Osteoblast (primary cell): ENCODE measurements around the gene FLACC1. TPM values are rescaled to one million over a fixed set of nuclear protein-coding genes. Genes with fewer than 3 reads are reported as not detected.

Experiments used
- DNase-seq: peaks from one replicate; pipeline ENCODE4 v3.0.0; 2011; ENCODE audit warnings: low spot score, mixed read lengths; ENCODE audit not compliant: insufficient read length; ENCODE audit errors: missing footprints
- H2AFZ ChIP-seq: 2 replicates; pipeline ENCODE4 v1.6.0; 2011; ENCODE audit warnings: mild to moderate bottlenecking, low read length
- H3K27ac ChIP-seq: 2 replicates; pipeline ENCODE4 v1.5.1; 2011; ENCODE audit warnings: mild to moderate bottlenecking, low read depth, low read length, moderate library complexity
- H3K27me3 ChIP-seq: 2 replicates; pipeline ENCODE4 v1.6.0; 2012; ENCODE audit warnings: mild to moderate bottlenecking, control low read depth, inconsistent platforms, low read length, moderate library complexity; ENCODE audit not compliant: insufficient read depth
- H3K36me3 ChIP-seq: 2 replicates; pipeline ENCODE4 v1.5.1; 2011; ENCODE audit warnings: mild to moderate bottlenecking, low read length, control low read depth, moderate library complexity; ENCODE audit not compliant: insufficient read depth
- H3K4me1 ChIP-seq: 2 replicates; pipeline ENCODE4 v1.5.1; 2011; ENCODE audit warnings: mild to moderate bottlenecking, low read length, control low read depth, moderate library complexity; ENCODE audit not compliant: insufficient read depth
- H3K4me2 ChIP-seq: 2 replicates; pipeline ENCODE4 v1.6.0; 2011; ENCODE audit warnings: mild to moderate bottlenecking, low read length; ENCODE audit not compliant: insufficient read depth
- H3K4me3 ChIP-seq: fragments of 200-600 bp; sonication (generic); 3 replicates; pipeline ENCODE4 v1.5.1; 2012; ENCODE audit warnings: mild to moderate bottlenecking, low read length, inconsistent platforms; ENCODE audit not compliant: insufficient read depth
- H3K79me2 ChIP-seq: 2 replicates; pipeline ENCODE4 v1.6.0; 2012; ENCODE audit warnings: mild to moderate bottlenecking, low read length, control low read depth, inconsistent platforms; ENCODE audit not compliant: insufficient read depth
- H3K9me3 ChIP-seq: 2 replicates; pipeline ENCODE4 v1.5.1; 2011; ENCODE audit warnings: low read depth, low read length, control low read depth
- H4K20me1 ChIP-seq: 2 replicates; pipeline ENCODE4 v1.6.0; 2012; ENCODE audit warnings: mild to moderate bottlenecking, low read length, control low read depth; ENCODE audit not compliant: insufficient read depth
- CTCF ChIP-seq: IDR thresholded peaks from 2 replicates; pipeline ENCODE4 v1.5.1; 2011; ENCODE audit warnings: mild to moderate bottlenecking, low read depth, low read length, moderate library complexity; ENCODE audit errors: extremely low read depth
- total RNA-seq: library from RNA; depleted of rRNA; stranded (reverse); fragments of >200 nt; gene quantifications from 2 replicates; pipeline ENCODE4 v1.2.3, GENCODE V29; 2012

FLACC1 gene
- total RNA-seq, 1 donor, result 0.72 TPM

DNA sequence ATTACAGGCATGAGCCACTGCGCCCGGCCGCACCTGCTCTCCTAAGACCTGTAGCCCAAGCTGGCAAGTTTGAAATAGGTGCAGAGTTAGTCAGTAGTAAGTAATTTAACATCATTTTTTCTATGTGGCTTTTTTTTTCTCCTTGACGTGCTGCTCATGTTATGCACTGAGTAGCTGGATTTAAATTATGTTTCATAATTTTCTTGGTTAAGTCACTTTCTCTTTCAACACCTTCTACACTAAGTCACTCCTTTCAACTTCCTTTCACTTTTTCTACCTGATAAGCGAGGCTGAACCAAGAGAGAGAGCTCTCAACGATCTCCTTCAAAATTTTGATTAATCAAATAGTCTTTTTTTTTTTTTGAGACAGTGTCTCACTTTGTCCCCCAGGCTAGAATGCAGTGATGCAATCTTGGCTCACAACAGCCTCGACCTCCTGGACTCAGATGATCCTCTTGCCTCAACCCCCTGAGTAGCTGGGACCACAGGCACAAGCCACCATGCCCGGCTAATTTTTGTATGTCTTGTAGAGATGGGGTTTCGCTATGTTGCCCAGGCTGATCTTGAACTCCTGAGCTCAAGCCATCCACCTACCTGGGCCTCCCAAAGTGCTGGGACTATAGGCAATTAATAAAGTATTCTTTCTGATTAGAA is 83.7 kb downstream of the FLACC1 start:
- no peak overlapping the region for H3K4me2 ChIP-seq
- H2AFZ ChIP-seq, result no peak overlapping the region
- no peaks in the 10 kb centered on the region for H4K20me1 ChIP-seq
- no peaks in the 10 kb centered on the region for H3K27me3 ChIP-seq
- no peaks in the 10 kb centered on the region for H3K9me3 ChIP-seq
- no peaks in the 10 kb centered on the region for H3K79me2 ChIP-seq
- H3K4me3 ChIP-seq, result no peak overlapping the region
- peaks cover 42% of the 10 kb centered on the region for H3K36me3 ChIP-seq
- no peak for TF ChIP-seq CTCF
- no peak for DNase-seq
- no peak overlapping the region for H3K27ac ChIP-seq
- no peaks in the 10 kb centered on the region for H3K4me1 ChIP-seq

DNA sequence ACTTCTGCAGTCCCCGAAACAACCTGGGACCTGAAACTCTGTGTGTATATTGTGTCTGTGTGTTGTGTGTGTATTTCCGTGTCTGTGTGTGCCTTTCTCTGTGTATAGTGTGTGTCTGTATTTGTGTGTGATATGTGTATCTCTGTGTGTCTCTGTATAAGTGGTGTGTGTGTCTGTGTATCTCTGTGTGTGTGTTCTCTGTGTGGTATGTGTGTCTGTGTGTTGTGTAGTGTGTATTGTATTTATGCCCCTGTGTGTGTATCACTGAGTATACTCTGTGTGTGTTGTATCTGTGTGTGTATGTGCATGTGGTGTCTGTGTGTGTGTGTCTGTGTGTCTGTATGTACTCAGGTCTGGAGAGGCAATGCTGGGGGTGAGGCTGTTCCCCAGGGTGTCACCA is 85.2 kb downstream of the FLACC1 start:
- H3K4me1 ChIP-seq, result no peaks in the 10 kb centered on the region
- peaks cover 42% of the 10 kb centered on the region for H3K36me3 ChIP-seq
- no peak overlapping the region for H2AFZ ChIP-seq
- no peaks in the 10 kb centered on the region for H3K79me2 ChIP-seq
- DNase-seq, result no peak
- H3K27ac ChIP-seq, result no peak overlapping the region
- no peak overlapping the region for H3K4me3 ChIP-seq
- no peaks in the 10 kb centered on the region for H4K20me1 ChIP-seq
- H3K27me3 ChIP-seq, result no peaks in the 10 kb centered on the region
- no peak for TF ChIP-seq CTCF
- H3K9me3 ChIP-seq, result no peaks in the 10 kb centered on the region
- no peak overlapping the region for H3K4me2 ChIP-seq

GRCh38 chr2:201270293-201271001 is 86.7 kb downstream of the FLACC1 start:
- no peak overlapping the region for H3K4me2 ChIP-seq
- no peaks in the 10 kb centered on the region for H3K9me3 ChIP-seq
- peaks cover 27% of the 10 kb centered on the region for H3K36me3 ChIP-seq
- no peak overlapping the region for H3K27ac ChIP-seq
- peaks cover 8% of the 10 kb centered on the region for H3K79me2 ChIP-seq
- no peaks in the 10 kb centered on the region for H3K4me1 ChIP-seq
- DNase-seq, result peak; percentile 44
- H2AFZ ChIP-seq, result no peak overlapping the region
- TF ChIP-seq CTCF, result no peak
- no peaks in the 10 kb centered on the region for H3K27me3 ChIP-seq
- H3K4me3 ChIP-seq, result no peak overlapping the region
- no peaks in the 10 kb centered on the region for H4K20me1 ChIP-seq

GRCh38 chr2:201269764-201270163 is 87.4 kb downstream of the FLACC1 start:
- H3K4me3 ChIP-seq, result no peak overlapping the region
- H3K9me3 ChIP-seq, result no peaks in the 10 kb centered on the region
- no peak overlapping the region for H2AFZ ChIP-seq
- peaks cover 20% of the 10 kb centered on the region for H3K36me3 ChIP-seq
- H3K79me2 ChIP-seq, result peaks cover 12% of the 10 kb centered on the region
- H3K4me2 ChIP-seq, result no peak overlapping the region
- TF ChIP-seq CTCF, result no peak
- no peaks in the 10 kb centered on the region for H4K20me1 ChIP-seq
- DNase-seq, result no peak
- H3K4me1 ChIP-seq, result peaks cover 3% of the 10 kb centered on the region
- H3K27me3 ChIP-seq, result no peaks in the 10 kb centered on the region
- no peak overlapping the region for H3K27ac ChIP-seq
